ENCODE results near the gene UBE2G1. TPM values are rescaled to one million over a fixed set of nuclear protein-coding genes. Genes with fewer than 3 reads are reported as not detected.

The UBE2G1 gene
- total and polyA plus RNA-seq, 4 donors: 8.0 to 47.5 (median 34.4) TPM

DNA sequence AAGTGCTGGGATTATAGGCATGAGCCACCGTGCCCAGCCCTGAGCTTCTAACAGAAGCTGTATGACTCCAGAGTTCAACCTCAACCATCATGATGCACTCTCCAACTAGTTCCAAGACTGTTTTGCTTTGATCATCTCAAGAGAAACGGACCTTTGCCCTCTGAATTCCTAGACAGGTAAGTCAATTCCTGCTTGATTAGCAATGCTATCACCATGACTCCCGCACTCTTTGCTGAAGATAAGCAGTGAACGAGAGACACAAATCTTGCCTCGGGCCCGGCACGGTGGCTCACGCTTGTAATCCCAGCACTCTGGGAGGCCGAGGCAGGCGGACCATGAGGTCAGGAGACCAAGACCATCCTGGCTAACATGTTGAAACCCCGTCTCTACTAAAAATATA lies 124.9 kb downstream of the UBE2G1 start:
- Histone ChIP-seq H3K9ac (ENCODE audit: insufficient read depth in 1 of 2, low read length in 2 of 2) (no peak overlapping the region), H3K27me3 (ENCODE audit: control insufficient read depth in 3 of 3, insufficient read depth in 3 of 3, low read length in 2 of 3) (no peaks in the 10 kb centered on the region), H3K36me3 (ENCODE audit: control insufficient read depth in 4 of 4, insufficient read depth in 4 of 4, low read length in 4 of 4) (peaks cover 8 to 20% (median 17%) of the 10 kb centered on the region in 4 donors), H3K4me1 (ENCODE audit: control insufficient read depth in 5 of 5, insufficient read depth in 5 of 5, low read length in 5 of 5) (peaks cover 0 to 3% (median 0%) of the 10 kb centered on the region in 5 donors), H3K27ac (ENCODE audit: low read depth in 1 of 2, low read length in 1 of 2) (no peak overlapping the region), H3K9me3 (ENCODE audit: control insufficient read depth in 4 of 4, insufficient read depth in 3 of 4, low read length in 3 of 4) (no peaks in the 10 kb centered on the region), H3K4me3 (no peak overlapping the region)
- WGBS, 2 donors: 92 to 96% methylated on average over 11 of the region's 11 CpGs
- DNase-seq (no peak), ATAC-seq (ENCODE audit: insufficient read depth, low FRiP score) (no peak)
- TF ChIP-seq, protein P1, sequence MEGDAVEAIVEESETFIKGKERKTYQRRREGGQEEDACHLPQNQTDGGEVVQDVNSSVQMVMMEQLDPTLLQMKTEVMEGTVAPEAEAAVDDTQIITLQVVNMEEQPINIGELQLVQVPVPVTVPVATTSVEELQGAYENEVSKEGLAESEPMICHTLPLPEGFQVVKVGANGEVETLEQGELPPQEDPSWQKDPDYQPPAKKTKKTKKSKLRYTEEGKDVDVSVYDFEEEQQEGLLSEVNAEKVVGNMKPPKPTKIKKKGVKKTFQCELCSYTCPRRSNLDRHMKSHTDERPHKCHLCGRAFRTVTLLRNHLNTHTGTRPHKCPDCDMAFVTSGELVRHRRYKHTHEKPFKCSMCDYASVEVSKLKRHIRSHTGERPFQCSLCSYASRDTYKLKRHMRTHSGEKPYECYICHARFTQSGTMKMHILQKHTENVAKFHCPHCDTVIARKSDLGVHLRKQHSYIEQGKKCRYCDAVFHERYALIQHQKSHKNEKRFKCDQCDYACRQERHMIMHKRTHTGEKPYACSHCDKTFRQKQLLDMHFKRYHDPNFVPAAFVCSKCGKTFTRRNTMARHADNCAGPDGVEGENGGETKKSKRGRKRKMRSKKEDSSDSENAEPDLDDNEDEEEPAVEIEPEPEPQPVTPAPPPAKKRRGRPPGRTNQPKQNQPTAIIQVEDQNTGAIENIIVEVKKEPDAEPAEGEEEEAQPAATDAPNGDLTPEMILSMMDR (IDR thresholded peaks at IDR 0.05; ENCODE audit: control extremely low read depth, extremely low read depth): no peak

DNA sequence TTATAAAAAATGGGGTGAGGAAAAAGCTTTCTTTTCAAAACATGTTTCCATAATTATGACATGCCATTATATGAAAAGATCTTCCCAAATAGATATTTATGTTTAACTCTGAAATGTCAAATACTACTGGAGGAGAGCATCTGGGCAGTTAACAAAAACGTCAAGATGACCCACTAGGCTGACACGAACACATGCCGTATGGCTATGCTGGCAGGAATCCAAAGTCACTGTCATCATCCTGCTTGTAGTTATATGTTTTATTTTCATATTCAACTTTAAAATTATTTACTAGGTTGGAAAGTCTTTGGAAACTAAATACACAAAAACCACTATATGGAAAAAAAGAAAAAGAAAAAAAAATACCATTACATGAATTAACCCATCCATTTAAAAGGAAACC lies 130.0 kb downstream of the UBE2G1 start:
- TF ChIP-seq, protein P1 (IDR thresholded peaks at IDR 0.05; ENCODE audit: control extremely low read depth, extremely low read depth): no peak
- peak overlapping the region in 1 of 2 donors; percentile 3 for H3K27ac ChIP-seq (ENCODE audit: low read depth in 1 of 2, low read length in 1 of 2)
- no peak overlapping the region for H3K9ac ChIP-seq (ENCODE audit: insufficient read depth in 1 of 2, low read length in 2 of 2)
- peaks cover 0 to 11% (median 2%) of the 10 kb centered on the region in 5 donors for H3K4me1 ChIP-seq (ENCODE audit: control insufficient read depth in 5 of 5, insufficient read depth in 5 of 5, low read length in 5 of 5)
- H3K36me3 ChIP-seq (ENCODE audit: control insufficient read depth in 4 of 4, insufficient read depth in 4 of 4, low read length in 4 of 4): peaks cover 17 to 23% (median 22%) of the 10 kb centered on the region in 4 donors
- H3K4me3 ChIP-seq: no peak overlapping the region
- ATAC-seq (ENCODE audit: insufficient read depth, low FRiP score): no peak
- no peaks in the 10 kb centered on the region for H3K27me3 ChIP-seq (ENCODE audit: control insufficient read depth in 3 of 3, insufficient read depth in 3 of 3, low read length in 2 of 3)
- no peaks in the 10 kb centered on the region for H3K9me3 ChIP-seq (ENCODE audit: control insufficient read depth in 4 of 4, insufficient read depth in 3 of 4, low read length in 3 of 4)
- 62 to 71% methylated on average over 3 of the region's 3 CpGs for WGBS, 2 donors
- peak; percentile 17 to 48 (median 37) for DNase-seq

DNA sequence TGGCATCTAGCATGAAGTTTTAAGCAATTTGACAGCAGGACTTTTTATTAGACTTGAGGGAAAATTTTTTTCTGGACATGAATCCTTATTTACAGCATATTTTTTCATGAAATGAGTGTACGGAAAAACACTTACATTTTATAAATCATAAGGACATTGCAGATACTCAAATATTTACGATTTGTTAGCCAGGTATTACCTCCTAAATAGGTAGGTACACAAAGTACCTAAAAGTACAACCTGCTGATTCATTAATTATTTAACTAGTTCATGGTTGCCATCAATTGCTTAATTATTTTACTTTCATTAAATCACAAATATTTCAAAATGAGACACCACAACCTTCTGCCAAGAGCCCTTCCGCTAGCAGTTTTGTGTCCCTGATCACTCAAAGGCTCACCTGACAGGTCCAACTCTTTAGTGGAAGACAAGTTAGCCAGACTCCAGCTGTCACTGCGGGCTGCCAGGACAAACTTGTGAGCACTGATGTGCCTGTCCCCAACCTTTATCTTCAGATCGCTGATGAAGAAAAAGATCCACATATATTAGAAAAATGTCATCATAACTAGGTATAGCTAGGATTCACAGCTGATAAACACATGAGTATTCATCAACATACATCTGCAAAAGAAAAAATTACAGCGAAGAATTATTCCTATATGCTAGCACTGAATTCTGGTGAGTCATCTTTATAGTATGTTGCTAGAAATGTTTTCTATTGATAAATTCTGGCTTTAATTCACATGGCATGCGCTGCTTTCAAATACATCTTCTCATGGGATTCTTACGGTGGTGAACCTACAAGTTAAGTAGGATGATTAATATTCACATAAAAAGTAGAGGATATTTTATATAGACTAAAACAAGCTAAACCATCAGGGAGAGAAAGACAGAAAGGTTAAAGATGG lies 130.8 kb downstream of the UBE2G1 start:
- Histone ChIP-seq H3K4me1 (ENCODE audit: control insufficient read depth in 5 of 5, insufficient read depth in 5 of 5, low read length in 5 of 5) (peaks cover 0 to 15% (median 5%) of the 10 kb centered on the region in 5 donors), H3K9me3 (ENCODE audit: control insufficient read depth in 4 of 4, insufficient read depth in 3 of 4, low read length in 3 of 4) (no peaks in the 10 kb centered on the region), H3K36me3 (ENCODE audit: control insufficient read depth in 4 of 4, insufficient read depth in 4 of 4, low read length in 4 of 4) (peaks cover 17 to 22% (median 20%) of the 10 kb centered on the region in 4 donors), H3K27ac (ENCODE audit: low read depth in 1 of 2, low read length in 1 of 2) (peak overlapping the region in 1 of 2 donors; percentile 3), H3K4me3 (no peak overlapping the region), H3K9ac (ENCODE audit: insufficient read depth in 1 of 2, low read length in 2 of 2) (no peak overlapping the region), H3K27me3 (ENCODE audit: control insufficient read depth in 3 of 3, insufficient read depth in 3 of 3, low read length in 2 of 3) (no peaks in the 10 kb centered on the region)
- TF ChIP-seq, protein P1 (IDR thresholded peaks at IDR 0.05; ENCODE audit: control extremely low read depth, extremely low read depth): no peak
- 93 to 94% methylated on average over 8 of the region's 8 CpGs for WGBS, 2 donors
- DNase-seq (no peak), ATAC-seq (ENCODE audit: insufficient read depth, low FRiP score) (no peak)

All from lung (tissue), 12 donors.